Astrocyte (in vitro differentiated cells and primary cell): ENCODE results near the gene ACTR5.

Source experiments
- CTCF ChIP-seq: IDR thresholded peaks from 2 replicates; pipeline ENCODE4 v1.5.1; 2011; ENCODE audit warnings: low read depth, mild to moderate bottlenecking, inconsistent platforms, low read length, moderate library complexity; ENCODE audit not compliant: insufficient read depth
- EZH2 ChIP-seq: IDR thresholded peaks from 2 replicates; pipeline ENCODE4 v1.6.1; 2012; ENCODE audit warnings: mild to moderate bottlenecking, low read length, inconsistent platforms; ENCODE audit not compliant: insufficient read depth

GRCh38 chr20:38804221-38804620 lies 56.0 kb downstream of the ACTR5 start:
- TF ChIP-seq CTCF (no peak), EZH2 (no peak)
